Measurements from ENCODE around the gene RPRD2.

GRCh38 chr1:150363426-150364230 lies at the start of gene RPRD2:
- TF ChIP-seq CTCF (conservative IDR thresholded peaks at IDR 0.05 in 1 of 2, IDR thresholded peaks at IDR 0.05 in 1 of 2; ENCODE audit: extremely low read depth in 1 of 2, insufficient read depth in 1 of 2, low read depth in 1 of 2, low read length in 2 of 2), result peak in 1 of 2 donors; percentile 5
- no peak for TF ChIP-seq EZH2 (IDR thresholded peaks at IDR 0.05; ENCODE audit: borderline replicate concordance, low read length)

Data from mammary epithelial cell (primary cell).